WTC11 (cell line): ENCODE data around the gene CAMTA1. TPM values are rescaled to one million over a fixed set of nuclear protein-coding genes. Genes with fewer than 3 reads are reported as not detected.
A peak's percentile ranks its signal among the peaks of the same experiment; 100 is the strongest.

ENCODE experiments used
- ATAC-seq: fragments of 200-7000 bp; cut with Tn5 transposase; 2 replicates; pipeline ENCODE4 v1.10.0; 2021; ENCODE audit warnings: mild to moderate bottlenecking, moderate library complexity
- CTCF ChIA-PET: fragments of 300-600 bp; sonication (Branson Sonifier 250); formaldehyde crosslinking; loops from one replicate; lab custom pipeline; 2021; ENCODE audit warnings: antibody characterized with exemption; lab: Charles Lee
- POLR2A ChIA-PET: fragments of 350-600 bp; sonication (Branson Sonifier 250); formaldehyde crosslinking; loops from one replicate; lab custom pipeline; 2021; ENCODE audit warnings: antibody characterized with exemption; lab: Charles Lee
- DNase-seq: peaks from one replicate; pipeline ENCODE4 v3.0.0; 2021; ENCODE audit warnings: low spot score
- H3K27ac Mint-ChIP-seq: 2 replicates; pipeline ENCODE4 v1.8.0; 2021; ENCODE audit warnings: mixed read lengths
- H3K27me3 Mint-ChIP-seq: 2 replicates; pipeline ENCODE4 v1.8.0; 2021; ENCODE audit warnings: low read depth, mild to moderate bottlenecking, moderate library complexity, mixed read lengths
- H3K36me3 Mint-ChIP-seq: 2 replicates; pipeline ENCODE4 v1.8.0; 2021; ENCODE audit warnings: mixed read lengths
- H3K4me1 Mint-ChIP-seq: 2 replicates; pipeline ENCODE4 v1.8.0; 2022; ENCODE audit warnings: mixed read lengths
- H3K4me3 Mint-ChIP-seq: 2 replicates; pipeline ENCODE4 v1.8.0; 2021; ENCODE audit warnings: mild to moderate bottlenecking, moderate library complexity, mixed read lengths
- H3K9me3 Mint-ChIP-seq: 2 replicates; pipeline ENCODE4 v1.8.0; 2021; ENCODE audit warnings: mixed read lengths
- CDX4 ChIP-seq: fragments of 250-450 bp; sonication (Bioruptor Pico); IDR thresholded peaks from 2 replicates; pipeline ENCODE4 v1.9.0; 2021; ENCODE audit warnings: moderate library complexity, mild to moderate bottlenecking, inconsistent platforms, borderline replicate concordance
- ETV6 ChIP-seq: sonication (generic); formaldehyde crosslinking; IDR thresholded peaks from 2 replicates; pipeline ENCODE4 v1.8.1; 2022; ENCODE audit warnings: mild to moderate bottlenecking, missing genetic modification reagents
- GABPB1 ChIP-seq: sonication (generic); formaldehyde crosslinking; IDR thresholded peaks from 2 replicates; pipeline ENCODE4 v1.8.1; 2023; ENCODE audit warnings: mild to moderate bottlenecking, missing genetic modification reagents
- GRHL2 ChIP-seq: fragments of 250-450 bp; sonication (Bioruptor Pico); IDR thresholded peaks from 2 replicates; pipeline ENCODE4 v1.8.0; 2022; ENCODE audit warnings: mild to moderate bottlenecking, moderate library complexity; ENCODE audit not compliant: insufficient replicate concordance, severe bottlenecking
- HMGA2 ChIP-seq: fragments of 250-450 bp; sonication (Bioruptor Pico); IDR thresholded peaks from 2 replicates; pipeline ENCODE4 v1.4.0; 2021; ENCODE audit warnings: mild to moderate bottlenecking, moderate library complexity
- MXD4 ChIP-seq: fragments of 250-450 bp; sonication (Bioruptor Pico); IDR thresholded peaks from 2 replicates; pipeline ENCODE4 v1.8.0; 2021; ENCODE audit warnings: mild to moderate bottlenecking, moderate library complexity, borderline replicate concordance
- NFE2L1 ChIP-seq: sonication (generic); formaldehyde crosslinking; IDR thresholded peaks from 2 replicates; pipeline ENCODE4 v1.8.1; 2023; ENCODE audit warnings: missing genetic modification reagents
- NFYB ChIP-seq: sonication (generic); formaldehyde crosslinking; conservative IDR thresholded peaks from 2 replicates; pipeline ENCODE4 v1.8.0; 2022; ENCODE audit warnings: low read depth, missing genetic modification reagents
- NR1H2 ChIP-seq: sonication (generic); formaldehyde crosslinking; IDR thresholded peaks from 2 replicates; pipeline ENCODE4 v1.9.0; 2021; ENCODE audit warnings: mild to moderate bottlenecking, moderate library complexity, missing genetic modification reagents
- PREB ChIP-seq: sonication (generic); formaldehyde crosslinking; IDR thresholded peaks from 2 replicates; pipeline ENCODE4 v1.8.1; 2022; ENCODE audit warnings: mild to moderate bottlenecking, missing genetic modification reagents, moderate library complexity, borderline replicate concordance
- SOX15 ChIP-seq: fragments of 250-450 bp; sonication (Bioruptor Pico); IDR thresholded peaks from 2 replicates; pipeline ENCODE4 v1.9.0; 2021; ENCODE audit warnings: mild to moderate bottlenecking
- ZNF121 ChIP-seq: sonication (generic); formaldehyde crosslinking; IDR thresholded peaks from 2 replicates; pipeline ENCODE4 v1.8.0; 2023; ENCODE audit warnings: missing genetic modification reagents
- ZNF232 ChIP-seq: sonication (generic); formaldehyde crosslinking; IDR thresholded peaks from 2 replicates; pipeline ENCODE4 v1.8.0; 2022; ENCODE audit warnings: mild to moderate bottlenecking, missing genetic modification reagents
- ZNF423 ChIP-seq: fragments of 250-450 bp; sonication (Bioruptor Pico); IDR thresholded peaks from 2 replicates; pipeline ENCODE4 v2.1.2; 2022; ENCODE audit warnings: mild to moderate bottlenecking, moderate library complexity
- total RNA-seq: library from RNA; stranded (reverse); gene quantifications from 3 replicates; pipeline ENCODE4 v1.2.3, GENCODE V29; 2021
- TF ChIP-seq, protein P1 (sequence below): sonication (generic); formaldehyde crosslinking; IDR thresholded peaks from 2 replicates; pipeline ENCODE4 v1.8.1; 2023; ENCODE audit warnings: mild to moderate bottlenecking, missing genetic modification reagents, borderline replicate concordance
- TF ChIP-seq, protein P2 (sequence below): sonication (generic); formaldehyde crosslinking; IDR thresholded peaks from 2 replicates; pipeline ENCODE4 v1.8.0; 2022; ENCODE audit warnings: mild to moderate bottlenecking, missing genetic modification reagents
- TF ChIP-seq, protein P3 (sequence below): sonication (generic); formaldehyde crosslinking; IDR thresholded peaks from 2 replicates; pipeline ENCODE4 v1.8.1; 2022; ENCODE audit warnings: low read depth, mild to moderate bottlenecking, moderate library complexity, missing genetic modification reagents, borderline replicate concordance

The CAMTA1 gene
- total RNA-seq, 1 experiment from 2014 or later: 86.4 TPM

DNA sequence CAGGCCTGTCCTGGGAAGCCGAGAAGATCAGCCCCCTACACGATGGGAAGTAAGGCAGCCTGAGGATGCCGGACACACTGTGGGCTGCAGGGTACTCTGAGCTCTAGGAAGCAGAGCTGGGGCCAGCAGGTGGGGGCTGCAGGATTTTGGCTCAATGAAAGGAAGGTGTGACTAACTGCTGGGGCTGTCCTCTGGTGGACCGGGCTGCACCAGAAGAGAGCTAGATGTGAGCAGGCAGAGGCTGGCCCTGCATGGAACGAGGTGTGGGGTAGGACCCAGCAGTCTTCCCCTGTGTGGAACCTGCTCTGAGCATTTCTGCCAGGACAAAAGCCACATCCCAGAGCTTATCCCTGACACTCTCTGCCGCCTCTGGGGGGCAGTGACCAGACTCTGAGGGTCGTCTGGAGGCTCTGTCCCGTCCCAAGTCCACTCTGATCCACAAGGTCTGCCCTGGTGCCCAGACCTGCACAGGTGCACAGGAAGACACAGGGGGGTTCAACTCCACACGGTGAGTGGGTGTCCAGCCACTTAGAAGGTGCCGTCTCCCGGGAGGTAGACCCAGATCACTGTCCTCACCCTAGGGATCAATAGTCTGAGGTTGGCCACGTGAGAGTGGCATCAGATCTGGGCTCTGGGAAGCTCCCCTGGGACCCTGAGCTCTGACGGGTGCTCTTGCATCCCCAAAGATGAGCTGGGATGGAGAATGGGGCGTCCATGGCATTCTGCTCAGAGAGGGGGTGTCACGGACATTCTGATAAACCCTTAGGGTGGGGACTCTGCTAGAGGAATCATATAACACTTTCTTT is 798.2 kb downstream of the CAMTA1 start:
- ATAC-seq: peak; percentile 68
- no peak overlapping the region for H3K27ac Mint-ChIP-seq
- POLR2A ChIA-PET: no interaction called here
- CTCF ChIA-PET: interaction anchor here (0.7 to 3.5 kb wide), 11 partner anchors 9 to 169 kb away, joined by 3 to 34 read pairs (median 4); no protein-coding TSS in a partner anchor
- H3K9me3 Mint-ChIP-seq: no peaks in the 10 kb centered on the region
- DNase-seq: peak; percentile 33
- H3K4me1 Mint-ChIP-seq: 0 out of 2 replicates have a peak, but pooled peaks cover 2% of the 10 kb centered on the region
- TF ChIP-seq MXD4 (CRISPR knock-in tag): no peak
- TF ChIP-seq ZNF121 (CRISPR knock-in tag): peak; percentile 60
- H3K36me3 Mint-ChIP-seq: no peaks in the 10 kb centered on the region
- no peak overlapping the region for H3K4me3 Mint-ChIP-seq
- no peaks in the 10 kb centered on the region for H3K27me3 Mint-ChIP-seq

DNA sequence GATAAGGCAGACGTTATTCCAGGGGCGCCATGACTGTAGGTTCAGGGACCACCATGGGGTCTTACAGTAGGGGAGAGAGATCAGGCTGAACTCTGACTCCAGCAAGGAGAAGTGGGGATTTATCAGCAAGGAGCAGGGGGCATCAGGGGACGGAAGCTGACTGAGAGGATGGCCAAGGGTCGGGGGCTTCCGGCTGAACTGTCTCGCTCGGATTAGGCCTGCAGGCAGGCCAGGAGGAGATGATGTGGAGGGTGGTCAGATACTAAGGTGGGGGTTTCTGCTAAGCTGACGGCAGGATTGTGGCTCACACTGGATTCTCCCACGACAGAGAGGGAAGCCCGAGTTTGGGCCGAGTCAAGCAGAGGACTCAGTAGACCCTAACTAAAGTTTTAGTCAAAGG is 798.9 kb downstream of the CAMTA1 start:
- no peaks in the 10 kb centered on the region for H3K36me3 Mint-ChIP-seq
- POLR2A ChIA-PET: no interaction called here
- H3K9me3 Mint-ChIP-seq: no peaks in the 10 kb centered on the region
- CTCF ChIA-PET: interaction anchor here (1.7 to 3.5 kb wide), 2 partner anchors 11 to 64 kb away, joined by 5 to 34 read pairs; no protein-coding TSS in a partner anchor
- ATAC-seq: no peak
- no peak for DNase-seq
- no peak overlapping the region for H3K27ac Mint-ChIP-seq
- H3K4me3 Mint-ChIP-seq: no peak overlapping the region
- 0 out of 2 replicates have a peak, but pooled peaks cover 7% of the 10 kb centered on the region for H3K4me1 Mint-ChIP-seq
- TF ChIP-seq ZNF232: no peak
- TF ChIP-seq, all 79 proteins: peak for 0
- no peaks in the 10 kb centered on the region for H3K27me3 Mint-ChIP-seq

DNA sequence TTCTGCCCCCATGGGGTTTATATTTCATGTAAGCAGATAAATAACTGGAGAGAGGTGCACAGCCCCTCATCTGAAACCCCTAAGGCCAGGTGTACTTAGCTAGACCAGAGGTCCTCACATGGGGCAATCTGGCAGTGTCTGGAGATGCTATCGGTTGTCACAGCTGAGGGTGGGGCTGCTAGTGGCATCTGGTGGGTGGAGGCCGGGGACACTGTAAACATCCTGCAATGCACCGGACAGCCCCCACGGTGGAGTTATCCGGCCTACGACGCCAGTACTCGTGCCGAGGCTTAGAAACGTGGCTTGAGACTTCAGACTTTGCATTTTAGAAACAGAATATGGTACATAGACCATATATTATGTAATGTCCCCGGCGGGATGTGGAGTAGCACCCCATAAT is 799.4 kb downstream of the CAMTA1 start:
- CTCF ChIA-PET: interaction anchor here (1.7 to 3.5 kb wide), 2 partner anchors 10 to 63 kb away, joined by 5 to 34 read pairs; no protein-coding TSS in a partner anchor
- Mint-ChIP-seq H3K4me3 (no peak overlapping the region), H3K36me3 (no peaks in the 10 kb centered on the region), H3K9me3 (no peaks in the 10 kb centered on the region), H3K4me1 (0 out of 2 replicates have a peak, but pooled peaks cover 7% of the 10 kb centered on the region), H3K27me3 (no peaks in the 10 kb centered on the region), H3K27ac (no peak overlapping the region)
- no peak for ATAC-seq
- no peak for DNase-seq
- POLR2A ChIA-PET: no interaction called here
- TF ChIP-seq PREB (CRISPR knock-in tag): no peak

- Mint-ChIP-seq H3K27me3 (no peaks in the 10 kb centered on the region), H3K36me3 (no peaks in the 10 kb centered on the region), H3K4me3 (no peak overlapping the region), H3K9me3 (no peaks in the 10 kb centered on the region), H3K4me1 (0 out of 2 replicates have a peak, but pooled peaks cover 7% of the 10 kb centered on the region), H3K27ac (no peak overlapping the region)
- ATAC-seq: no peak
- no peak for DNase-seq
- ChIA-PET POLR2A (no interaction called here), CTCF (interaction anchor here (1.7 kb wide), 1 partner anchor 24 kb away, joined by 5 read pairs; no protein-coding TSS in a partner anchor)
- TF ChIP-seq NR1H2 (CRISPR knock-in tag): no peak
- no peak for TF ChIP-seq GRHL2 (CRISPR knock-in tag)
- no peak for TF ChIP-seq CDX4
- TF ChIP-seq GABPB1 (CRISPR knock-in tag): no peak
- TF ChIP-seq NFE2L1: no peak
- TF ChIP-seq, protein P1, sequence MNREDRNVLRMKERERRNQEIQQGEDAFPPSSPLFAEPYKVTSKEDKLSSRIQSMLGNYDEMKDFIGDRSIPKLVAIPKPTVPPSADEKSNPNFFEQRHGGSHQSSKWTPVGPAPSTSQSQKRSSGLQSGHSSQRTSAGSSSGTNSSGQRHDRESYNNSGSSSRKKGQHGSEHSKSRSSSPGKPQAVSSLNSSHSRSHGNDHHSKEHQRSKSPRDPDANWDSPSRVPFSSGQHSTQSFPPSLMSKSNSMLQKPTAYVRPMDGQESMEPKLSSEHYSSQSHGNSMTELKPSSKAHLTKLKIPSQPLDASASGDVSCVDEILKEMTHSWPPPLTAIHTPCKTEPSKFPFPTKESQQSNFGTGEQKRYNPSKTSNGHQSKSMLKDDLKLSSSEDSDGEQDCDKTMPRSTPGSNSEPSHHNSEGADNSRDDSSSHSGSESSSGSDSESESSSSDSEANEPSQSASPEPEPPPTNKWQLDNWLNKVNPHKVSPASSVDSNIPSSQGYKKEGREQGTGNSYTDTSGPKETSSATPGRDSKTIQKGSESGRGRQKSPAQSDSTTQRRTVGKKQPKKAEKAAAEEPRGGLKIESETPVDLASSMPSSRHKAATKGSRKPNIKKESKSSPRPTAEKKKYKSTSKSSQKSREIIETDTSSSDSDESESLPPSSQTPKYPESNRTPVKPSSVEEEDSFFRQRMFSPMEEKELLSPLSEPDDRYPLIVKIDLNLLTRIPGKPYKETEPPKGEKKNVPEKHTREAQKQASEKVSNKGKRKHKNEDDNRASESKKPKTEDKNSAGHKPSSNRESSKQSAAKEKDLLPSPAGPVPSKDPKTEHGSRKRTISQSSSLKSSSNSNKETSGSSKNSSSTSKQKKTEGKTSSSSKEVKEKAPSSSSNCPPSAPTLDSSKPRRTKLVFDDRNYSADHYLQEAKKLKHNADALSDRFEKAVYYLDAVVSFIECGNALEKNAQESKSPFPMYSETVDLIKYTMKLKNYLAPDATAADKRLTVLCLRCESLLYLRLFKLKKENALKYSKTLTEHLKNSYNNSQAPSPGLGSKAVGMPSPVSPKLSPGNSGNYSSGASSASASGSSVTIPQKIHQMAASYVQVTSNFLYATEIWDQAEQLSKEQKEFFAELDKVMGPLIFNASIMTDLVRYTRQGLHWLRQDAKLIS (CRISPR knock-in tag): no peak
- no peak for TF ChIP-seq ETV6 (CRISPR knock-in tag)
- TF ChIP-seq, protein P2, sequence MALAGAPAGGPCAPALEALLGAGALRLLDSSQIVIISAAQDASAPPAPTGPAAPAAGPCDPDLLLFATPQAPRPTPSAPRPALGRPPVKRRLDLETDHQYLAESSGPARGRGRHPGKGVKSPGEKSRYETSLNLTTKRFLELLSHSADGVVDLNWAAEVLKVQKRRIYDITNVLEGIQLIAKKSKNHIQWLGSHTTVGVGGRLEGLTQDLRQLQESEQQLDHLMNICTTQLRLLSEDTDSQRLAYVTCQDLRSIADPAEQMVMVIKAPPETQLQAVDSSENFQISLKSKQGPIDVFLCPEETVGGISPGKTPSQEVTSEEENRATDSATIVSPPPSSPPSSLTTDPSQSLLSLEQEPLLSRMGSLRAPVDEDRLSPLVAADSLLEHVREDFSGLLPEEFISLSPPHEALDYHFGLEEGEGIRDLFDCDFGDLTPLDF (CRISPR knock-in tag): no peak
- TF ChIP-seq ZNF423: no peak
- no peak for TF ChIP-seq SOX15 (CRISPR knock-in tag)
- TF ChIP-seq HMGA2: no peak
- TF ChIP-seq, protein P3, sequence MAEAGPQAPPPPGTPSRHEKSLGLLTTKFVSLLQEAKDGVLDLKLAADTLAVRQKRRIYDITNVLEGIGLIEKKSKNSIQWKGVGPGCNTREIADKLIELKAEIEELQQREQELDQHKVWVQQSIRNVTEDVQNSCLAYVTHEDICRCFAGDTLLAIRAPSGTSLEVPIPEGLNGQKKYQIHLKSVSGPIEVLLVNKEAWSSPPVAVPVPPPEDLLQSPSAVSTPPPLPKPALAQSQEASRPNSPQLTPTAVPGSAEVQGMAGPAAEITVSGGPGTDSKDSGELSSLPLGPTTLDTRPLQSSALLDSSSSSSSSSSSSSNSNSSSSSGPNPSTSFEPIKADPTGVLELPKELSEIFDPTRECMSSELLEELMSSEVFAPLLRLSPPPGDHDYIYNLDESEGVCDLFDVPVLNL (CRISPR knock-in tag): no peak
- no peak for TF ChIP-seq NFYB
Measured at GRCh38 chr1:7585216-7585907, 800.1 kb downstream of the CAMTA1 start.
